Left renal cortex interstitium (tissue), 4 donors: ENCODE measurements around the gene RALGPS1. TPM values are rescaled to one million over a fixed set of nuclear protein-coding genes. Genes with fewer than 3 reads are reported as not detected.

Experiments
- DNase-seq, 4 donors: peaks; one replicate each; pipeline ENCODE4 v3.0.0-alpha.2; 2013; ENCODE audit warnings: low read depth in 4 of 4, low spot score in 2 of 4, missing footprints in 1 of 4
- polyA plus RNA-seq, 4 donors: library from polyadenylated mRNA; unstranded; fragments of 120-200 nt; gene quantifications; one replicate each; pipeline ENCODE4 v1.2.1, GENCODE V29; 2013; ENCODE audit not compliant: insufficient read length in 4 of 4

The RALGPS1 gene
- polyA plus RNA-seq, 4 donors: 18.8 to 30.8 (median 25.2) TPM

DNA sequence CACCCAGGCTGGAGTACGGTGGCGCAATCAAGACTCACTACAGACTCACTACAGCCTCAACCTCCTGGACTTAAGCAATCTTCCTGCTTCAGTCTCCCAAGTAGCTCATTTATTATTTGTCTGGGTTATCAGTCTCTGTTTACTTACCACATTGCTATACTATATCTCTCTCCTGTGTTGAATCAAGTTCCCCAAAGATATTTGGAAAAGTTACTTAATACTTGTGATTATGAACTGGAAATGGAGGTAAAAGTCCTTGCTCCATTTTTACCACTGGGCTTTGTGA is 152.2 kb downstream of the RALGPS1 start:
- DNase-seq: no peak

DNA sequence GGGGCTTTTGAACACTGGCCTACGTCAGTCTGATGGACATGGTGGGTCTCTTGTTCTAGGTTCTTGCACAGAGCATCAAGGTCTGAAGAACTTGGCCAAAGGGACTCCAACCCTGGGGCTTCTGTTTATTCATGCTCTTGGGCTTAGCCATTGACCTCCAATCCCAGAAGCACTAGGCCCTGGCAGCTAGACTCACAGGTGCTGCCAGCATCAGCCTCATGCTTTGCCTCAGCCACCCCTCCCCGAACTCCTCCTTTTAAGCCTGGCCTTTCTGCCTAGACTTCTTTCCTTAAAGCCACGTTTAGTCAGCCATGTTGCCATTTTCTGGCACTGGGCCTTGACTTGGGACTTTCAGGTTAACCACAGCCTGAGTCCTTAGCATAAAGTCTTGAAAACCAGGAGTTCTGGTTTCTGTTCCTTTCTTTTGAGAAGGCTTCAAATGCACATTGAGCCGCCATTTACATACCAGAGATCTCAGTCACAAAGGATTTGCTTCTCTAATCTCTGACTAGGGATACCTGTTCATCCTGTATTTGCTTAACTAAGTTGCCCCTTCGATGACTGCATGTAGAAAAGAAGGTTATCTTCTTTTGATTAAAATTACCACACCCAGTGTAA is 153.1 kb downstream of the RALGPS1 start:
- DNase-seq: no peak

DNA sequence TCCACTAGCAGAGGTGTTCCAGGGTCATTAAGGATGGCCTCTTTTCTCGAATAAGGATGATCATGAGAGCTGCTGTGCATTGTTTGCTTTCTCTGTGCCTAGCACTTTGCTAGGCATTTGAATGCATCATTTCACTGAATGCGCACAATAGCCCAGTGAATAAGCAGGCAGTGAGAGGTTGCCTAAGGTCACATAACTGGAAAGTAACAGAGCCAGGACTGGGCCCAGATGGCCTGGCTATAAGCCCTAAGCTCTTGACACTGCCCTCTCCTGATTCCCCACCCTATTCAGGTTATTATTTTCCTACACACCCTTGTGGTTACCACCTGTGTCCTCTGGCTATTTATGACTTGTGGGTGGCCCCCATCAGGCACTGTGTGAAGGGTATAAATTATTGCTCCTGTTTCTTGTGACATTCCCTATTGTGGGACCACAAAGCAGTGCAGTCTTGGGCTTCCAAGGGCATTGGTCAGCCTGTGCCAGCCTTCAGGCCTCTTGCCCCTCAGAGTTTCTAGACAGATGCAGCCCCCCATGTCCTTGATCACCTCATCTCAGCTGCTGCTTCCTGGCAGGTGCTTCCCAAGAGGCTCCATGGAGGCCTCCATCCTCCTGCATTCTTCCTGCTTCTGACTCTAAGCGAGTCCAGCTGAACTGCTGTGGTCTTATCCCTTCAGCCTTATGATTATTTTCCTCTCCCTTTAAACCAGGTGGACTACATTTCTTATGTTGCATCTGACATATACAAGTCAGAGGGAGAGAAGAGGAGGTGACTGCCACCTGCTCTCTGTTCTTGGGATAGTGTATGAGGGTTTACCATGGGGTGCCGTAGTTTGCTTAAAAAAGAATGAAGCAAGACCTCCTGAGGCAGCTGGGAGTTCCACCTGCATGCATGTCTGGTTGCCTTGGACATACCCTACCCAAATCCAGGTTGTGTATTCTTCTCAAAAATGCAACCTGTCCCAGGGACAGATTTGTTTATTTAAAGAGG is 160.3 kb downstream of the RALGPS1 start:
- DNase-seq: no peak

DNA sequence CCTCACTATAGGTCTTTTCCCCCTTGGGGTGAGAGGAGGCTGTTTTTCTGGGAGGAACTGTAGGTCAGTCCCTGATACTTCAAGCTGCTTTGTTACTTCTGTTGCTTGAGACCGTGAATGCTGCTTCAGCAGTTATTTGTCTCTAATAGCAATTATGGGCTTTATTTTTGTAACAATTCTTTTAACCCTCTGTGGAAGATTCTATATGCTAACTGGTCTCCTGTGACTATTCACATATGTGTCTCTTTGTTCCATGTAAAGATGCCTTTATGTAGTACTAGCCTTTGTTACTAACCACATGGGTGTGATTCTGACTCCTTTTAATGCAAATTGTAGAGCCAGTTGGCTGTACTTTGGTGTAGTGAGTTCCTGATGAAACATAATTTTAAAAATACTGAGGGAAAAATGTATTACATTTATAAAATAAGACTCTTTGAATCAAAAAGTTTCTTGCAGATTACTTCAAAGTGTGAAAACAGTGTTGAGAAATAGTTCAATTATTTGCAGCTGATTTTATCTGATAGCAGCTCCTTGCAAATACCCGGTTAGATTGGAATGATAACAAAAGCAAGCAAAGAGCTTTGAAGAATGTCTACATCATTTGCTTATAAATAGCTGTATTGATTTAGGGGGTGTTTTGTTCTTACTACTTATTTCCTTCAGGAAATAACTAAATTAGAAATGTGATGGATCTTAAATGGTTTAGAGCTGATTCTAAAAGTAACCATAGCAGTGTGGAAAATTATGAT is 161.2 kb downstream of the RALGPS1 start:
- DNase-seq: no peak

DNA sequence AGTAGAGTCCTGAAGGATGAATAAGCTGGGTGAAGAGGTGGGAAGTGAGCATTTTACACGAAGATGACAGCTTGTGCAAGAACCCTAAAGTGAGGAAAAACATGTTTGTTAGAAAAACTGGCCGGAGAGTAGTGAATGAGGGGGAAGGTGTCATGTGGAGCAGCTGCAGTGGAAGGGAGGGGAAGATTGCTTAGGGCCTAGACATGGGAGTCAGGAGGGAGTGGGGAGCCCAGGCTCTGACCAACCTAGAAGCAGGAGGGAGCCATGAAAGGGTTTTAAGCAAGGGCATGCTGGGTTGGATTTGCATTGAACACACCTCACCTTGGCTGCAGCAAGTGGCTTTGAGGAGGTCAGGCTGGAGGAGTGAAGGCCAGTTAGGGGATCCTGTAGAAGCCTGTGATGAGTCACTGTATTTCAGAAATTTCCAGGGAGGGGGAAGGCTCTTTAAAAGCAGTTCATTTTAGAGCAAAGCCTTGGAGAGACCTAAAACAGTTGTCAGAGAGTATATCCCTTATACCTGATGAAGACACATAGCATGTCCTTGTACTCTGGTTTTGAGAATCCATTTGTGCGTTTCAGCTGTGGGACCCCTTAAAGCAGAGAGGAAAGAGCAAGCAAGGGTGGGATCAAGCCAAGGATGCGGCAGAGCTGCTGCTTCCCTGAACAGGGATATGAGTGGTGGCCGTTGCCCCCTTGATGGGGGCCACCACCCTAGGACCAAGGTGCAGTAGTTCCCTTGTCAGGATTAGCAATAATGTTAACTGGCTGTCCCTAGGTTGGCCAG is 162.5 kb downstream of the RALGPS1 start:
- no peak for DNase-seq

DNA sequence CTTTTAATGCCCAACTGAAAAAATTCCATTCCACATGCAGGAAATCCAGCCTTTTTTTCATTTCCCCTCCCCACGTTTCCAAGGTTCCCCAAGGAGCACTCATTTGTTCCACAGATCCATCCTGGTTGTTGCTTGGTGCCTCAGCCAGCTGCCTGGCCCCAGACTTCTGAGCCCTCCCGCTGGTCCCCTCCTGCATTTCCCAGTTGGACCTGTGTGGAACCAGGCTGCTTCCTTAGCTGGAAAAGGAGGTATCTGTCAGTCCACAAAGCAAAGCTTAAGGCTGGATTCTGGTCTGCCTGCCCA is 163.0 kb downstream of the RALGPS1 start:
- no peak for DNase-seq

DNA sequence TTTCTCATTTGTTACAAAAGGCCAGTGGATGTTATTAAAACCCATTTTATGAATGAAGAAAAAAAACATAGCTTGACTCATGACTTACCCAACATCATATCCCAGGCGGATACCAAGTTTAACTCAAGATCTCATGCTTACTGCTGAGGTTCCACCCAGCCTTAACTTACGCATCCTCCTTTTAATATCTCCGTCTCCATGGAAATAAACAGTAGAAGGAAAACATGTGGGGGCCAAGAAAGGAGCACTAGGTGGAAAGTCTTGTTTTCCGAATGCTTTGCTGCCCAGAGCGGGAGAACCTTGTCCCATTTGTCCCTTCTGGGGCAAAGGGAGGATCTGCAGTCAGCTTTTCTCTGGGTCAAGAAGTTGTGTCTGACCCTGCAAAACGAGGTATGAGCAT is 163.8 kb downstream of the RALGPS1 start:
- no peak for DNase-seq

DNA sequence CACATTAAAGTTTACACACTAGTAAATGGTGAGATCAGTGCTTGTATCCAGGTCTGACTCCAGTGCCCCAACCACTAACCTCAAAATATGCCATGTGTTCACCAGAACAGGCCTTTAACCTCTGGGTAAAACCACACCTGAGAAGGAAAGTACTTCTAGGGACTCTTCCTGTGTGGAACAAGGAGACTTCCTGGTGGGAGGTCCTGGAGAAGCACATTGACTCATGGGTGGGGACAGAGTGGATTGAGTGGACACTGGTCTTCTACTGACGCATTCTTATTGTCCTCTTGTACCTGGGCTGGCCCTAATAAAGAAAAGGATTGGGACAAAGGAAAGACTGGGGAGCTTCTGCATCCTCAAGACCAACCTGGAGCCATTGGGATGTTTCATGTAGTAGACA is 164.4 kb downstream of the RALGPS1 start:
- DNase-seq: no peak

DNA sequence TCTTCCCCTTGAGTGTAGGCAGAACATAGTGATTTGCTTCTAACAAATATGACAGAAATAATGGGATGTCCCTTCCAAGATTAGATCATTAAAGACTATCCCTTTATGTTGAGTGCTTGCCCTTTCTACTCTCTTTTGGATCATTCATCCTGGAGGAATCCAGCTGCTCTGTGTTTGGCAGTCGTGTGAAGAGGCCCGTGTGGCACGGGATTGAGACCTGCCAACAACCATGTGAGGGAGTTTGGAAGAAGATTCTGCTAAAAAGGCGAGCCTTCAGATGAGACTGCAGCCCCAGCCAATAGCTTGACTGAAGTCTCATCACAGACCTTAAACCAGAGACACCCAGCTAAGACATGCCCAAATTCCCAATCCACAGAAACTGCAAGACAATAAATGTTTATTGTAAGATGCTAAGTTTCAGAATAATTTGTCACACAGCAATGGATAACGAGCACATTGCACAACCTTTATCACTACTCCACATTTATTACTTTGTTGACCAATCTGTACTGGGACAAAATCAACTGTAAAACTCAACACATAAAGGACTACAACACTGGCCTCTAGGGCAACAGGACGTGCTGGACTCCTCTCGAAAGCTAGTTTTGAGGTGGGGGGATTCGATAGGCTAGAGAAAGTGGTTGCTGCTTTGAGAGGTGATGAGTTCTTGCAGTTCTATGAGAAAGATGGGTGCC is 165.0 kb downstream of the RALGPS1 start:
- DNase-seq: no peak

DNA sequence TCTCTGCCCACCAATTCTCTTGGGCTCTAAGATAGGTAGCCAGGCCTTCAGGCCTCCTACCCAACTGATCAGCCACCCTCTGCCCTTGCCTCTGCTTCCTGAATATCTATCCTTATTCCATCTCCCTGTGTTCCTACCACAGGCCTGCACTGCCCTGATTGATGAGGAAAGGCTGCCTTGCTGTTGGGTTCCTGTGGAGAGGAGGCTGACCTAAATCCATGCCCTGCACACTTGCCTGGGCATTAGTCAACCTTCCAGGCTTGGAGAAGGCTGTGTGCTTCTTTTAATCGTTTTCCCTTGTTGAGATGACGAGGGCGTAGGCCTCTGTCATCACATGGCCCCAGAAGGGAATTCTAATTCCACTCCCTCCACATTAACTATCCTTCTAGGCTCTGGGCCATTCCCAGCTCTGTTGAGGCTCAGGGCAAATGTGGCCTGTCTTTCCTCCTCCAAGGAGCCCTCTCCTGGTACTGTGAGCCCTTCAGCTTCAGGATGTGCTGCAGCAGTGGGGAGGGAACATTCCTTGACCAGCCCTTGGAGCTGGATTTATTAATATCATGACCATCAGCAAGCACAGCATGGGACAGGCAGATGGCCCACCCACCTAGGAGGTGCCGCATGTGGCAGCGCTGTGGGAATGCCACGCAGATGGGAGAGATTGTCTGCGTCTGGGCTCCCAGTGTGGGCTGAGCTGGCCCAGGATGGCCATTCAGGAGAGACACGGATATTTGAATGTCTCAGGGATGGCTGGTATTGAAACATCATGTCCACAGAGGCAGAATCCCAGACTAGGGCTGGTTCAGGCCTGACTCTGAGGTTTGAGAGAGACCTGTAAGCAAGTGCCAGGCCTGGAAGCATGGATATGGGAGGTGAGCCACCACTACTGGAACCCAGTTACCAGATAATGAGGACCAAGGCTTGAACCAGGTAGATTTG is 166.9 kb downstream of the RALGPS1 start:
- no peak for DNase-seq

DNA sequence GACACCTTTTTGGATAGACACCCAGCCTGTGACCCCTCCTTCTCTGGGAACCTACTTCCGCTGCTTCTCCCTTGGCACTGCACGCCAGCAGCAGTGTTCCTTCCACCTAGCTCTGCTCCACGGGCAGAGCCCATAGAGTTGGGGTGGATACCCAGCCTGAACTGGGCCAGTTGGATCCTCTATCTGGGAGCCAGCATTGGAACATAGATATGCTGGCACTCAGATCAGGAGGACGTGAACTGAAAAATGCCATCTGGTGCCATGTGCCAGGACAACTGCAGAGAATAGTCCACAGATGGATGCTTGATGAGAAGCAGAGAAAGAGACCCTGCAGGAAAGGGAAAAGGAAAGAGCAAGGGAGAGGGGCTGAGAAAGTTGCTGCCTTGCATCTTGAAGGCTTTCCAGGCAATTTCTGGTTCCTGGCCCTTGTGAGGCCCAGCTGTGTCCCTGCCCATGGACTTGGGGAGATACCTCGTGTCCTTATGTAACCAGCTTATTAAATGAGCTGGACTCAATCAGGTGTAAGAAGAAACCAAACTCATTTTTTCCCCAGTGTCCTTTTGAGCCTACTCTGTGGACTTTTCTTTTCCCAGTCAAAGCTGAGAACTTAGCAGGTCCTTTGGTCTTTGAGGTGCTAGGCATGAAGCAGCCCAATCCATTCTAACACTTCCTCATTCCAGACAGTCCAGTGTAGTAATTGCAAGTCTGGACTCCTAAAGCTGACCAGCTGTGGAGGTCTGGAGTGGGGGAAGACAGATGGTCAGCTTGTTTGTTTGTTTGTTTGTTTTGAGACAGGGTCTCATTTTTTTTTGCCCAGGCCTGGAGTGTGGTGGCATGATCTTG is 168.8 kb downstream of the RALGPS1 start:
- DNase-seq: no peak

DNA sequence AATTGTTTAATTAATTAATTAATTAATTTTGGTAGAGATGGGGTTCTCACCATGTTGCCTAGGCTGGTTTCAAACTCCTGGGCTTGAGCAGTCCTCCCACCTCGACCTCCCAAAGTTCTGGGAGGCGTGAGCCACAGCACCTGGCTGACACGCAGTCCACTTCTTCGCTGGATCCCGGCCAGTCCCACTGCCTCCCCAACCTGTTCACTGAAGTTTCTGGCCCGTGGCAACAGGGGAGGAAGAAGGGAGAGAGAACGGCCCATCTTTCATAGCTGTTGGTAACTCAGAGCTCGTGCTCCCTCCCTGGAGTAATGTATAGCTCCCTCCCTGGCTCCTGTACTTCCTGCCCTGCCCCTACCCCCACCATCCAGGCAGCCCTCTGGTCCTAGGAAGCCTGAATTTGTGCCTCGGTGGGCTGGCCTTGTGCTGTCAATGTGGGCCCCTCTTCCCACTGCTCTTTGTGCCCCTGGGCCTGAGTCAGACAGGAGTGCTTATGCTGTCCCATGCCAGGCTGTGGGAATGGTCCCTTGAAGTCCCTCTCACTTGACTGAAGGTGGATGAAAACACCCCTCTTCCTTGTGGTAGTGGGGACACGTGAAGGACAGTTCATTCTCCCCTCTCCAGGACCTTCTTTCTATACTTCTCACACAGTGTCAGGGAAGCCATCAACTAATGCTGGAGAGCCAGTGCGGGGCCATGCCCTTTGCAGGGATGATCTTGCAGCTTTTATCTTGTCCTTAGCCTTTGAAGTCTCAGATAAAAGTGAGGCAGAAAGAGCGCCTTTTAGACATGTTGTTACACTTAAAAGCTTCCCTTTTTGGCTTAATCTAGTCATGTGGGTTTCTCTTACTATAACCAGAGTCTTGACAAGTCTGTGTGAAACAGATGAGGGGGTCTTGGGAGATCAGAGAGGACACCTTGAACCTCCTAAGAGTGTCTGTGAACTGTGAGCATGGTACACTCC is 169.8 kb downstream of the RALGPS1 start:
- DNase-seq: no peak

DNA sequence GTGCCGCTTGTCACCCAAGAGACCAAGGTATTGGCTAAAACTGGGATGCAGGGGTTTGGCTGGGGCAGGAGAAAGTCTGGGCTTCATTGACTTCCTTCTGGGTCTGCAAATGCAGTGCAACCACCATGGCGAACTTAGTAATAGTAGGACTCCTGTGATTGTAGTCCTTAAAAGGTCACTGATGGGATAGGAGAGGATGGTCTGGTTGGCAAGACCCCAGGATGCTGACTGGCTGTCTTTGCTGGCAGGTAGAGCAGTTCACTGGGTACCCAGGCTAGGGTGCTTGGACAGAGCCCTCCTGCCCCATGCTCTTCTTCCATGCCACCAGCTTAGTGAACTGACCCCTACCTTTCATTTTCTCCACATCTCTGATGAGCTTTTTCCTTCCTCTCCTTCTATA is 170.6 kb downstream of the RALGPS1 start:
- DNase-seq: no peak

DNA sequence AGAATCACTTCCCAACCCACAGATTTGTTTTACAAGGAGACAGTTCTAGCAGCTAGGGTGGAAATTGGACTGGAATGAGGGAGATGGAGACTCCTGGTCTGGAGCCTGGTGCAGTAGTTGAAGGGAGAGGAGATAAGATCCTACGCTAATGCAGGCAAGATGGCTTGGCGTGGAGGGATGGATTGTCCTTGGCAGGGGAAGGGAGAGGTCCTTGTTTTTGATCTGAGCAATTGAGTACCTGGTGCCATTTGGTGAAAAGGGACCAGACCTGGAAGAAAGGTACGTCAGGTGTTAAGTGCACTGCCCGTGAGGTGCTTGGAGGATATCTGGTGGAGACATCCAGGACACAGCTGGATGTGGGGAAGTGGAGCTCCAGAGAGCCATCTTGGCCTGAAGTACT is 172.2 kb downstream of the RALGPS1 start:
- DNase-seq: no peak

DNA sequence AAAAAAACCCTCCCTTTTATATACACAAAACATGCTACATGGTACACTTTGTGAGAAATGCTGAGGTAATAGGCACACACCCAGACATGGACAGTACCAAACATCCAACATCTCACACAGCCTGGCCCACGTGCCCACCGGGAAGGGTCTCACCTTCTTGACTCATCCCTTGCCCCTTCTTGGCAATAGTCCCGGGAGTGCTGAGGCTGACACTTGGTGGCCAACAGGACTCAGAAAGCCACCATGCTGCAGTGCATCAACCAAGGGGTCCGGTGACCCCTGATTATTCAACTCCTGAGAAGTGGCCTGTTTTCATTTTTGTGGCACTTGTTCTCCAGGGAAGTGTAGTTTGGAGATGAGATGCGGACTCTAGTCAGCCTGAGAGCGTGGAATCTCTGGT is 172.8 kb downstream of the RALGPS1 start:
- no peak for DNase-seq

DNA sequence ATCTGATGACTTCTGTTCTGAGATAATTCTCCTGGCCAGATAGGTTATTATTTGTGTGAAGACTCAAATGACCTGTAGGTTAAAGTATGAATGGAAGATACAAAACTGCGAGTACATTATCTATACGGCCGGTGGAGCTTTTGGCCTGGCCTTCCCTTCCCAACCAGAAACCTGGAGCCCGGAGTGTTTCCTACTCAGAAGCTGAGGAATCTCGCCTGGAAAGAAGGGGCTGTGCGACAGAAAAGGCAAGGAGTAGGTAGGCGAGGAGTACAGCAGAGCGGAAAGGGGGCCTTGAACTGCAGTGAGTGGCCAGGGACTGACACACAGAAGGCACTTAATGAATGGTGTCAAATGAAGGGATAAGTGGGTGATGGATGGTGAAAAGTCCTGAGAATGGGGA is 173.3 kb downstream of the RALGPS1 start:
- no peak for DNase-seq
